ENCODE measurements around the gene ACOT11.

ACOT11 gene

DNA sequence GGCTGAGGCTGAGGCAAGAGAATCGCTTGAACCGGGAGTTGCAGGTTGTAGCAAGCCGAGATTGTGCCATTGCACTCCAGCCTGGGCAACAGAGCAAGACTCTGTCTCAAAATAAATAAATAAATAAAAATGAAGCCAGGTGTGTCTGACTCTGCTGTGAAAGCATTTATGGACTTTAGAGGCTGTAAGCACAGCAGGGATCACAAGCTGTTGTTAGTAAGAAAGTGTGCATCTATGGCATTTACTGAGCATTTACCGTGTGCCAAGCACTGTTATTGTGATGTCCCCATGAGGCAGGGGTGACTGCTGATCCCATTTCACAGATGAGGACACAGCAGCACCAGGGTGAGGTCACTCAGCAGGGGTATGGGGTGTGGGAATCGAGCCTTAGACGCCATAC is 55.2 kb downstream of the ACOT11 start:
- TF ChIP-seq CEBPB (IDR thresholded peaks at IDR 0.05): no peak
- TF ChIP-seq EP300 (IDR thresholded peaks at IDR 0.05; ENCODE audit: borderline replicate concordance): no peak
- no peak for TF ChIP-seq TCF12 (IDR thresholded peaks at IDR 0.05; ENCODE audit: low read depth)
- TF ChIP-seq, protein P1, sequence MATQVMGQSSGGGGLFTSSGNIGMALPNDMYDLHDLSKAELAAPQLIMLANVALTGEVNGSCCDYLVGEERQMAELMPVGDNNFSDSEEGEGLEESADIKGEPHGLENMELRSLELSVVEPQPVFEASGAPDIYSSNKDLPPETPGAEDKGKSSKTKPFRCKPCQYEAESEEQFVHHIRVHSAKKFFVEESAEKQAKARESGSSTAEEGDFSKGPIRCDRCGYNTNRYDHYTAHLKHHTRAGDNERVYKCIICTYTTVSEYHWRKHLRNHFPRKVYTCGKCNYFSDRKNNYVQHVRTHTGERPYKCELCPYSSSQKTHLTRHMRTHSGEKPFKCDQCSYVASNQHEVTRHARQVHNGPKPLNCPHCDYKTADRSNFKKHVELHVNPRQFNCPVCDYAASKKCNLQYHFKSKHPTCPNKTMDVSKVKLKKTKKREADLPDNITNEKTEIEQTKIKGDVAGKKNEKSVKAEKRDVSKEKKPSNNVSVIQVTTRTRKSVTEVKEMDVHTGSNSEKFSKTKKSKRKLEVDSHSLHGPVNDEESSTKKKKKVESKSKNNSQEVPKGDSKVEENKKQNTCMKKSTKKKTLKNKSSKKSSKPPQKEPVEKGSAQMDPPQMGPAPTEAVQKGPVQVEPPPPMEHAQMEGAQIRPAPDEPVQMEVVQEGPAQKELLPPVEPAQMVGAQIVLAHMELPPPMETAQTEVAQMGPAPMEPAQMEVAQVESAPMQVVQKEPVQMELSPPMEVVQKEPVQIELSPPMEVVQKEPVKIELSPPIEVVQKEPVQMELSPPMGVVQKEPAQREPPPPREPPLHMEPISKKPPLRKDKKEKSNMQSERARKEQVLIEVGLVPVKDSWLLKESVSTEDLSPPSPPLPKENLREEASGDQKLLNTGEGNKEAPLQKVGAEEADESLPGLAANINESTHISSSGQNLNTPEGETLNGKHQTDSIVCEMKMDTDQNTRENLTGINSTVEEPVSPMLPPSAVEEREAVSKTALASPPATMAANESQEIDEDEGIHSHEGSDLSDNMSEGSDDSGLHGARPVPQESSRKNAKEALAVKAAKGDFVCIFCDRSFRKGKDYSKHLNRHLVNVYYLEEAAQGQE (IDR thresholded peaks at IDR 0.05; ENCODE audit: low read depth): no peak
- no peak for TF ChIP-seq ZBTB7A (IDR thresholded peaks at IDR 0.05; ENCODE audit: low read depth)
- TF ChIP-seq EGR1 (IDR thresholded peaks at IDR 0.05): no peak
- TF ChIP-seq TEAD4 (IDR thresholded peaks at IDR 0.05): no peak

DNA sequence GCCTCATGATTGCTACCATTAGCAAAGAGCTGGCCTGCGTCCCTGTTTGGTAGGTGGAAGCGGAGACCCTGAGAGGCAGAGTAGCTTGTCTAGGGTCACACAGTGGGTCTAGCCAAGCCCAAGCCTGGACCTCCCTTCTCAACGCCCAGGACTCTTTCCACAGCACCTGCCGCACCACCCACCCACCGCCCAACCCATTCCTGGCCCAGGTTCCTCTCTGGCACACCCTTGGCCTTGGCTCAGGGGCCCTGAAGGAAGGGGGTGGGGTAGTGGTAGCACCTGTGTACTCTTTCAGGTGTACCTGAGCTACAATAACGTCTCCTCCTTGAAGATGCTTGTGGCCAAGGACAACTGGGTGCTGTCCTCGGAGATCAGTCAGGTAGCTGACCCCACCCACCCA is 56.0 kb downstream of the ACOT11 start:
- TF ChIP-seq FOXM1 (IDR thresholded peaks at IDR 0.05; ENCODE audit: borderline replicate concordance, low read depth) (no peak), TEAD4 (IDR thresholded peaks at IDR 0.05) (no peak), CEBPB (IDR thresholded peaks at IDR 0.05) (no peak), ZBTB7A (IDR thresholded peaks at IDR 0.05; ENCODE audit: low read depth) (no peak), EP300 (IDR thresholded peaks at IDR 0.05; ENCODE audit: borderline replicate concordance) (no peak)

DNA sequence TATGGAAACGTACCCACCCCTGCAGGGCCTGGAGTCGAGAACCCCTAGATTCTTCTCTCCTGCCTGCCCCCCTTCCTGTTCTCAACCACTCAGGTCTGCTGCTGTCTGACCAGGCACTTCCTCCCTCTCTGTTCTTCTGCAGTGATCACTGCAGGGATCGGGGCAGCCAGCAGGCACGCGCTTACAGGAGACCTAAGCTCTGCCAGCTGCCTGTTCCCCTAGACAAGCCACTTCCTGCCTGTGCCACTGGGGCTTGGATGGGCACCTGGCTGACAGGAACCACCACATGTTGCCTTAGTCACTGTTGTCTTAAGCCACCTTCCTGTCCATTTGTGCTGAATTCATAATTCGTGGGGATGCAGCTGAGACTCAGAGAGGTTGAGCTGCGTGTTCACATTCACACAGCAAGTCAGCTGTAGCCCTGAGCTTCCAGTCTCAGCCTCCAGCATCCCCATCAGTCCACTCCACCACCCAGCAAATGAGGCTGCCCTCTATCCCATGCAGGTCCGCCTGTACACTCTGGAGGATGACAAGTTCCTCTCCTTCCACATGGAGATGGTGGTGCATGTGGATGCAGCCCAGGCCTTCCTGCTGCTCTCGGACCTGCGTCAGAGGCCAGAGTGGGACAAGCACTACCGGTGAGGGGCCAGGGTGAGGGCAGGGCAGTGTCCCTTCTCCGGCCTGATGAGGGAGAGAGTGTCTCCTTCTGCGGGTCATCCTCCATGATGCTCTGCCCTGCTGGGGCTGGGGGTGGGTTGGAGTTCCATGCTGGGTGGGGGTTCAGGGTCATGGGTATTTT is 56.7 kb downstream of the ACOT11 start:
- TF ChIP-seq EP300 (IDR thresholded peaks at IDR 0.05; ENCODE audit: borderline replicate concordance): no peak
- no peak for TF ChIP-seq RAD21 (IDR thresholded peaks at IDR 0.05; ENCODE audit: low read depth)
- TF ChIP-seq FOXM1 (IDR thresholded peaks at IDR 0.05; ENCODE audit: borderline replicate concordance, low read depth): no peak
- no peak for TF ChIP-seq TCF12 (IDR thresholded peaks at IDR 0.05; ENCODE audit: low read depth)
- TF ChIP-seq CREB1 (IDR thresholded peaks at IDR 0.05; ENCODE audit: low read depth): no peak
- no peak for TF ChIP-seq EGR1 (IDR thresholded peaks at IDR 0.05)
- TF ChIP-seq YY1 (IDR thresholded peaks at IDR 0.05; ENCODE audit: low read depth): no peak
- no peak for TF ChIP-seq TAF1 (IDR thresholded peaks at IDR 0.05; ENCODE audit: low read depth)
- TF ChIP-seq TEAD4 (IDR thresholded peaks at IDR 0.05): no peak
- TF ChIP-seq ZBTB7A (IDR thresholded peaks at IDR 0.05; ENCODE audit: low read depth): no peak
- no peak for TF ChIP-seq CEBPB (IDR thresholded peaks at IDR 0.05)
- TF ChIP-seq NFIC (IDR thresholded peaks at IDR 0.05): no peak
- TF ChIP-seq, protein P2, sequence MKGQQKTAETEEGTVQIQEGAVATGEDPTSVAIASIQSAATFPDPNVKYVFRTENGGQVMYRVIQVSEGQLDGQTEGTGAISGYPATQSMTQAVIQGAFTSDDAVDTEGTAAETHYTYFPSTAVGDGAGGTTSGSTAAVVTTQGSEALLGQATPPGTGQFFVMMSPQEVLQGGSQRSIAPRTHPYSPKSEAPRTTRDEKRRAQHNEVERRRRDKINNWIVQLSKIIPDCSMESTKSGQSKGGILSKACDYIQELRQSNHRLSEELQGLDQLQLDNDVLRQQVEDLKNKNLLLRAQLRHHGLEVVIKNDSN (IDR thresholded peaks at IDR 0.05): no peak
- TF ChIP-seq, protein P3, sequence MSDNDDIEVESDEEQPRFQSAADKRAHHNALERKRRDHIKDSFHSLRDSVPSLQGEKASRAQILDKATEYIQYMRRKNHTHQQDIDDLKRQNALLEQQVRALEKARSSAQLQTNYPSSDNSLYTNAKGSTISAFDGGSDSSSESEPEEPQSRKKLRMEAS (IDR thresholded peaks at IDR 0.05): no peak
- TF ChIP-seq, protein P1 (IDR thresholded peaks at IDR 0.05; ENCODE audit: low read depth): no peak

DNA sequence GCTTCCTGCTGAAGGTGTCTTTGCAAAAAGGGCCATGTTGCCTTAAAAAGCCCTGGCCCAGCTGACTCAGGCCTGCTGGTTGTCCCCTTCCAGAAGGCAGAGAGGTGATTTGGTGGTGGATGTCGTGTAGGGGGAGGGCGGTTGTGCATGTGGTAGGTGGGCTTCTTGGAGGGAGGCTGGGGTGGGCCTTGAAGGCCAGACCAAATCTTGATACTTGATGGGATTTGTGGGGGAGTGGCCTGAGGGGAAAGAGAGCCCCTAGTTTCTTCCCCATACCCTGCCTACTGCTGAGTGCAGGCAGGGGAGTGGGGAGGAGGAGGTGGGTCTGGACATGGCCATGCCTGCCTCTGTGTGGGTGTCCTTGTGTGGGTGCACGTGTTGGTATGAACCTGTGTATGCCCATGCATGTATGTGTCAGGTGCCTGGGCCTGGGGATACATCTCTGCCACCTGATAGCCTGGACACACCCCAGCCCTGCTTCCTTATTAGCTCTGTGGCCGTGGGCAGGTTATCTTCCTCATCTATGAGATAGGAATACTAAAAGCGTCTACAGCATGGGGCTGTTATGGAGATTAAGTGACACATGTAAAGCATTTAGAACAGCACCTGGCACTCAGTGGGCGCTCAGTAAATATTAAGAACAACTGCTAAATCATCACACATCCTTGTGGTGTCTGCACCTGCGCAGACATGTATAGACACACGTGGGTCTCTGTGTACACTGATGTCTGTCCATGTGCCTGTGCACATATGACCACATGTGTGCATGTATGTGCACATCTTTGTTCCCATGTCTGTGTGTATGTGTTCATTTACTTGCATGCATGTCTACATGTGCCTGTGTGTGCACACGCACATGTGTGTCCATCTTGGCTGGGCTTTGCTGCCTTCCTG is 58.3 kb downstream of the ACOT11 start:
- TF ChIP-seq CREB1 (IDR thresholded peaks at IDR 0.05; ENCODE audit: low read depth): no peak
- no peak for TF ChIP-seq CEBPB (IDR thresholded peaks at IDR 0.05)
- TF ChIP-seq NFIC (IDR thresholded peaks at IDR 0.05): no peak
- TF ChIP-seq EP300 (IDR thresholded peaks at IDR 0.05; ENCODE audit: borderline replicate concordance): no peak
- no peak for TF ChIP-seq ZBTB7A (IDR thresholded peaks at IDR 0.05; ENCODE audit: low read depth)
- no peak for TF ChIP-seq RAD21 (IDR thresholded peaks at IDR 0.05; ENCODE audit: low read depth)
- TF ChIP-seq, protein P3 (IDR thresholded peaks at IDR 0.05): no peak
- TF ChIP-seq, protein P1 (IDR thresholded peaks at IDR 0.05; ENCODE audit: low read depth): no peak
- no peak for TF ChIP-seq EGR1 (IDR thresholded peaks at IDR 0.05)
- TF ChIP-seq, protein P2 (IDR thresholded peaks at IDR 0.05): no peak
- no peak for TF ChIP-seq TCF12 (IDR thresholded peaks at IDR 0.05; ENCODE audit: low read depth)
- TF ChIP-seq FOXM1 (IDR thresholded peaks at IDR 0.05; ENCODE audit: borderline replicate concordance, low read depth): no peak
- no peak for TF ChIP-seq YY1 (IDR thresholded peaks at IDR 0.05; ENCODE audit: low read depth)
- TF ChIP-seq TEAD4 (IDR thresholded peaks at IDR 0.05): no peak
- no peak for TF ChIP-seq TAF1 (IDR thresholded peaks at IDR 0.05; ENCODE audit: low read depth)
